PFSK-1 (cell line): Measurements from ENCODE around the gene ARHGEF39.

Experiments
- FOXP2 ChIP-seq: optimal IDR thresholded peaks from 2 replicates; pipeline ENCODE3; 2011; ENCODE audit warnings: borderline replicate concordance, control low read depth, inconsistent platforms; ENCODE audit not compliant: insufficient read depth; ENCODE audit errors: extremely low read length, extremely low read depth
- POLR2AphosphoS5 ChIP-seq: IDR thresholded peaks from 2 replicates; pipeline ENCODE4 v1.6.1; 2012; ENCODE audit warnings: low read depth, mild to moderate bottlenecking, control low read depth, low read length, moderate library complexity
- SIN3A ChIP-seq: IDR thresholded peaks from 2 replicates; pipeline ENCODE4 v1.6.1; 2012; ENCODE audit warnings: mild to moderate bottlenecking, low read length, moderate library complexity, borderline replicate concordance; ENCODE audit not compliant: insufficient read depth
- TF ChIP-seq, protein P1 (sequence below), 2 experiments: IDR thresholded peaks; 2 replicates each; pipeline versions ENCODE4 v1.6.1 to v1.8.0; 2011 to 2012; ENCODE audit warnings: low read depth in 2 of 2, low read length in 2 of 2, control low read depth in 1 of 2, inconsistent platforms in 1 of 2, mild to moderate bottlenecking in 1 of 2, moderate library complexity in 1 of 2; ENCODE audit not compliant: insufficient read depth in 1 of 2

- no peak for TF ChIP-seq FOXP2
- no peak for TF ChIP-seq POLR2AphosphoS5
- TF ChIP-seq SIN3A, result no peak
- TF ChIP-seq, protein P1, sequence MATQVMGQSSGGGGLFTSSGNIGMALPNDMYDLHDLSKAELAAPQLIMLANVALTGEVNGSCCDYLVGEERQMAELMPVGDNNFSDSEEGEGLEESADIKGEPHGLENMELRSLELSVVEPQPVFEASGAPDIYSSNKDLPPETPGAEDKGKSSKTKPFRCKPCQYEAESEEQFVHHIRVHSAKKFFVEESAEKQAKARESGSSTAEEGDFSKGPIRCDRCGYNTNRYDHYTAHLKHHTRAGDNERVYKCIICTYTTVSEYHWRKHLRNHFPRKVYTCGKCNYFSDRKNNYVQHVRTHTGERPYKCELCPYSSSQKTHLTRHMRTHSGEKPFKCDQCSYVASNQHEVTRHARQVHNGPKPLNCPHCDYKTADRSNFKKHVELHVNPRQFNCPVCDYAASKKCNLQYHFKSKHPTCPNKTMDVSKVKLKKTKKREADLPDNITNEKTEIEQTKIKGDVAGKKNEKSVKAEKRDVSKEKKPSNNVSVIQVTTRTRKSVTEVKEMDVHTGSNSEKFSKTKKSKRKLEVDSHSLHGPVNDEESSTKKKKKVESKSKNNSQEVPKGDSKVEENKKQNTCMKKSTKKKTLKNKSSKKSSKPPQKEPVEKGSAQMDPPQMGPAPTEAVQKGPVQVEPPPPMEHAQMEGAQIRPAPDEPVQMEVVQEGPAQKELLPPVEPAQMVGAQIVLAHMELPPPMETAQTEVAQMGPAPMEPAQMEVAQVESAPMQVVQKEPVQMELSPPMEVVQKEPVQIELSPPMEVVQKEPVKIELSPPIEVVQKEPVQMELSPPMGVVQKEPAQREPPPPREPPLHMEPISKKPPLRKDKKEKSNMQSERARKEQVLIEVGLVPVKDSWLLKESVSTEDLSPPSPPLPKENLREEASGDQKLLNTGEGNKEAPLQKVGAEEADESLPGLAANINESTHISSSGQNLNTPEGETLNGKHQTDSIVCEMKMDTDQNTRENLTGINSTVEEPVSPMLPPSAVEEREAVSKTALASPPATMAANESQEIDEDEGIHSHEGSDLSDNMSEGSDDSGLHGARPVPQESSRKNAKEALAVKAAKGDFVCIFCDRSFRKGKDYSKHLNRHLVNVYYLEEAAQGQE (IDR thresholded peaks at IDR 0.05; ENCODE audit: insufficient read depth in 1 of 2, low read depth in 2 of 2, low read length in 2 of 2), result no peak
These were observed 26.8 kb upstream of the ARHGEF39 start for GRCh38 chr9:35691757-35692301.
